PFSK-1 (cell line): Measurements from ENCODE around the gene RET.

Experiments used
- FOXP2 ChIP-seq: optimal IDR thresholded peaks from 2 replicates; pipeline ENCODE3; 2011; ENCODE audit warnings: borderline replicate concordance, control low read depth, inconsistent platforms; ENCODE audit not compliant: insufficient read depth; ENCODE audit errors: extremely low read length, extremely low read depth
- POLR2AphosphoS5 ChIP-seq: IDR thresholded peaks from 2 replicates; pipeline ENCODE4 v1.6.1; 2012; ENCODE audit warnings: low read depth, mild to moderate bottlenecking, control low read depth, low read length, moderate library complexity
- REST ChIP-seq, 2 experiments: IDR thresholded peaks; 2 replicates each; pipeline versions ENCODE4 v1.6.1 to v1.8.0; 2011 to 2012; ENCODE audit warnings: low read depth in 2 of 2, low read length in 2 of 2, control low read depth in 1 of 2, inconsistent platforms in 1 of 2, mild to moderate bottlenecking in 1 of 2, moderate library complexity in 1 of 2; ENCODE audit not compliant: insufficient read depth in 1 of 2
- SIN3A ChIP-seq: IDR thresholded peaks from 2 replicates; pipeline ENCODE4 v1.6.1; 2012; ENCODE audit warnings: mild to moderate bottlenecking, low read length, moderate library complexity, borderline replicate concordance; ENCODE audit not compliant: insufficient read depth
- TAF1 ChIP-seq: IDR thresholded peaks from 2 replicates; pipeline ENCODE4 v1.6.1; 2012; ENCODE audit warnings: low read length, control low read depth, borderline replicate concordance; ENCODE audit not compliant: insufficient read depth

Gene RET

GRCh38 chr10:43061760-43062159 is 15.1 kb upstream of the RET start:
- TF ChIP-seq REST (IDR thresholded peaks at IDR 0.05; ENCODE audit: insufficient read depth in 1 of 2, low read depth in 2 of 2, low read length in 2 of 2), result no peak
- no peak for TF ChIP-seq POLR2AphosphoS5
- TF ChIP-seq FOXP2, result no peak
- TF ChIP-seq SIN3A, result no peak
- no peak for TF ChIP-seq TAF1

- TF ChIP-seq TAF1 (no peak), FOXP2 (no peak), POLR2AphosphoS5 (no peak), REST (IDR thresholded peaks at IDR 0.05; ENCODE audit: insufficient read depth in 1 of 2, low read depth in 2 of 2, low read length in 2 of 2) (no peak), SIN3A (no peak)
Observed at GRCh38 chr10:43062402-43063160, 14.3 kb upstream of the RET start.

GRCh38 chr10:43064331-43065075 is 12.4 kb upstream of the RET start:
- TF ChIP-seq REST (IDR thresholded peaks at IDR 0.05; ENCODE audit: insufficient read depth in 1 of 2, low read depth in 2 of 2, low read length in 2 of 2) (no peak), SIN3A (no peak), POLR2AphosphoS5 (no peak), FOXP2 (no peak), TAF1 (no peak)

- TF ChIP-seq FOXP2 (no peak), REST (IDR thresholded peaks at IDR 0.05; ENCODE audit: insufficient read depth in 1 of 2, low read depth in 2 of 2, low read length in 2 of 2) (no peak), TAF1 (no peak), SIN3A (no peak), POLR2AphosphoS5 (no peak)
Observed at GRCh38 chr10:43065234-43065633, 11.6 kb upstream of the RET start.
